GM23338 (cell line): Measurements from ENCODE around the gene SLC45A1.

ENCODE experiments used
- CREB1 ChIP-seq: fragments of 250-450 bp; sonication (Bioruptor Pico); IDR thresholded peaks from 2 replicates; pipeline ENCODE4 v1.5.0; 2020; ENCODE audit warnings: low read depth, mild to moderate bottlenecking, moderate library complexity
- CTCF ChIP-seq, 2 experiments: fragments of 200-600 bp in 1 of 2; sonication (generic) in 1 of 2; conservative IDR thresholded peaks; 2 replicates each; pipeline versions ENCODE4 v1.5.1 to v1.6.1; 2016 to 2017; ENCODE audit warnings: antibody characterized with exemption in 2 of 2, low read depth in 2 of 2, mild to moderate bottlenecking in 2 of 2, moderate library complexity in 1 of 2
- EZH2 ChIP-seq: fragments of 200-600 bp; sonication (generic); IDR thresholded peaks from one replicate; pipeline ENCODE4 v1.8.0; 2017; ENCODE audit warnings: antibody characterized with exemption, mild to moderate bottlenecking, low read depth; ENCODE audit not compliant: unreplicated experiment

GRCh38 chr1:8381618-8382017 lies 63.7 kb downstream of the SLC45A1 start:
- TF ChIP-seq CTCF (conservative IDR thresholded peaks at IDR 0.05; ENCODE audit: low read depth in 2 of 2) = no peak
- no peak for TF ChIP-seq EZH2
- TF ChIP-seq CREB1 (CRISPR knock-in tag) = no peak
